ENCODE data around the gene AK9.

GRCh38 chr6:109485266-109485935 is 205.6 kb downstream of the AK9 start:
- no peak for TF ChIP-seq CTCF (IDR thresholded peaks at IDR 0.05)
- no peak for TF ChIP-seq POLR2A (IDR thresholded peaks at IDR 0.05)
